ENCODE data around the gene PLEKHG3.

DNA sequence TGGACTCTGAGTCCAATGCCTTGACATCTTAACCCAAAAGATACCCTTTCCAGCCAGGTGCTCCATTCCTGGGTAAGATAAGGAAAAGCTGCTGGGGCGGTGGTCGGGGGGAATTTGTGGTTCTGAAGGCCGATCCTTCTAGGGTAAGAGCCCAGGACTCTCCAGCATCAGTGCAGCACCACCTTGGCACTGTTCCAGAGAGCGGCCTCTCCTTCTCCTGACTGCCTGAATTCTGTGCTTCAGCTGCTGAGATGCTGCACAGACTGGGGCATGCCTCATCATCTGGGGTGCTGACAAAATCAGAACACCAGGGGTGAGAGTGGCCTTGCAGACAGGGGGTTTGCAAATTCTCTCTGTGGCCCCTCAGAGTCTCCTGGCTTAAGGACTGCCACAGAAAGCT lies 88.0 kb downstream of the PLEKHG3 start:
- TF ChIP-seq EZH2 (IDR thresholded peaks at IDR 0.05), result no peak
- no peak for TF ChIP-seq POLR2AphosphoS5 (IDR thresholded peaks at IDR 0.05; ENCODE audit: borderline replicate concordance, low read depth, low read length)
- TF ChIP-seq FOXP2 (optimal IDR thresholded peaks at IDR 0.05; ENCODE audit: control extremely low read depth, extremely low read length, insufficient read depth), result no peak

Measured in SK-N-MC (cell line).